Measurements from ENCODE around the gene PAQR6.

Gene PAQR6

GRCh38 chr1:156247460-156248322 lies at the start of gene PAQR6:
PAQR6 (minus strand) TSS chr1:156248056; CDS start chr1:156246731, 1,325 bp downstream.
- no peak for DNase-seq

DNA sequence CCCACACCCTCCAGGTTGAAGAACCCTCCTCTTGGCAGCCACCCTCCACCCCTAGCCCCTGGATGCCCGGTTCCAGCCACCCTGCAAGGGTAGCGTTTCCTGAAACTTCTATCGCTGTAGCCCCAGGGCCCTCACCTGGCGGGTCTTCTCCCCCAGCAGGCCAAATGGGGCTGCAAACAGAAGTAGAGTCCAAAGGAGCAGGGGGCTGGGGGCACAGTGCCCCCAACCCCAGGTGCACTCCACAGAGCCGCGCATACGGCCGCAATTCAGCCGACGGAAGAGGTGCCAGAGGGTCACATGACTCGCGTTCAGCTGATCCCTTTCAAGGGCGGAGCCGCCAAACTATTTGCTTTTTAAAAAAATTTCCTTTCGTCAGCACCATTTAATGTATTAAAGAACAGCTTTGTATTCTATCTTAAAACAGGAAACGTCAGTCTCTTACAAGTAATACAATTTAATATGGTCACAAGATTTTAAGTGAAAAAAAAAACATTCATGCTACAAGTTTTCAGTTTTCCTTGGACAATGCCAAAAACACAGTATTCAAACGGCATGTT lies 47.6 kb upstream of the PAQR6 start, which contains the start of gene GLMP:
Gene GLMP (minus strand): TSS at position 289 of the 557 bp plus-strand sequence. CDS start 34 bp downstream, at position 255.
- DNase-seq: peak; percentile 37 to 43

DNA sequence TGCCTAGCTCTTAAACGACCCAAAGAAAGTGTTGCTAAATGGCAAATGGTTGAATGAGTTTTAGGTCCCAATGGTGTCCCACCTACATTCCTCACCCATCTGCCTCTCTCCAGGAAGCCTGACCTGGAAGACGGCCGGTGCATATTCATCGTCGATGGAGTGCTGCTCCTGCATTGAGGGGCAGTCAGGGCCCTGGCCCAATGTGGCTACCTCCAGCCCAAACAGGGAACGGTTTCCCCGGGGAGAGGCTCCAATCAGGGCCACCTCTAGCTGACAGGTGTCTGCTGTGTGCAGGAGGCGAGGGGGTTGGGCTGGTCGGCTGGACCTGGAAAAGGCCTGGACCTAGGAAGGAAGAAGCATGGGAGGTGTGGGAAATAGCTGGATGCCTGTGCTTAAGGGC lies 46.0 kb upstream of the PAQR6 start:
- no peak for DNase-seq

- no peak for DNase-seq
Measured at GRCh38 chr1:156293098-156293434, 45.2 kb upstream of the PAQR6 start.

DNA sequence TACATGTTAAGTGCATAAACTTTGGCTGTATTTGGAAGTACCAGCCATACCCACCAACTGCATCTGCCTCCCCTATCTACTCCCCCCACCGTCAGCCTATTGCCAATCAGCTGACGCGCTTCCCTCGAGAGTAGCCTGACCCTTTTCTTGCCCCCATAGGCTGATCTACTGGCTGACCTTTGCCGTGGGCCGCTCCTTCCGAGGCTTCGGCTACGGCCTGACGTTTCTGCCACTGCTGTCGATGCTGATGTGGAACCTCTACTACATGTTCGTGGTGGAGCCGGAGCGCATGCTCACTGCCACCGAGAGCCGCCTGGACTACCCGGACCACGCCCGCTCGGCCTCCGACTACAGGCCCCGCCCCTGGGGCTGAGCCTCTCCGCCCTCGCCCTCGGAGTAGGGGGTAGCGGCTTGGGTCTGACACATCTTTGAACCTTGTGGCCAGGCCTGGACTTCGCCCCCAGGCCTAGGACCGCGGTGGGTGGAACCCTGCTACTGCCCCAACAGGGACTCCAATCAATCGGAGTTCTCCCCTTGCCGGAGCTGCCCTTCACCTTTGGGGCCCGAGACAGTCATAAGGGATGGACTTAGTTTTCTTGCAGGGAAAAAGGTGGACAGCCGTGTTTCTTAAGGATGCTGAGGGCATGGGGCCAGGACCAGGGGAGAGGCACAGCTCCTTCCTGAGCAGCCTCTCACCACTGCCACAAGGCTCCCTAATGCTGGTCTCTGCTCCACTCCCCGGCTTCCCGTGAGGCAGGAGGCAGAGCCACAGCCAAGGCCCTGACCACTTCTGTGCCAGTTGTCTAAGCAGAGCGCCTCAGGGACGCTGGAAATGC lies 43.6 kb upstream of the PAQR6 start:
- DNase-seq: no peak

- no peak for DNase-seq
Measured at GRCh38 chr1:156289857-156290256, 42.0 kb upstream of the PAQR6 start.

- DNase-seq: no peak
Measured at GRCh38 chr1:156286061-156286460, 38.2 kb upstream of the PAQR6 start.

DNA sequence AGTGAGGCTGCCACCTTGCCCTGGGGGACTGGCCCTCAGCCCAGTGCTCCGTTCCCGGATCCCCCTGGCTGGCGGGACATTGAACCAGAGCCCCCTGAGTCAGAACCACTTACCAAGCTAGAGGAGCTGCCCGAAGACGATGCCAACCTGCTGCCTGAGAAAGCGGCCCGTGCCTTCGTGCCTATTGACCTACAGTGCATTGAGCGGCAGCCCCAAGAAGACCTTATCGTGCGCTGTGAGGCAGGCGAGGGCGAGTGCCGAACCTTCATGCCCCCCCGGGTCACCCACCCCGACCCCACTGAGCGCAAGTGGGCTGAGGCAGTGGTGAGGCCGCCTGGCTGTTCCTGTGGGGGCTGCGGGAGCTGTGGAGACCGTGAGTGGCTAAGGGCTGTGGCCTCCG lies 37.6 kb upstream of the PAQR6 start:
- DNase-seq: no peak

DNA sequence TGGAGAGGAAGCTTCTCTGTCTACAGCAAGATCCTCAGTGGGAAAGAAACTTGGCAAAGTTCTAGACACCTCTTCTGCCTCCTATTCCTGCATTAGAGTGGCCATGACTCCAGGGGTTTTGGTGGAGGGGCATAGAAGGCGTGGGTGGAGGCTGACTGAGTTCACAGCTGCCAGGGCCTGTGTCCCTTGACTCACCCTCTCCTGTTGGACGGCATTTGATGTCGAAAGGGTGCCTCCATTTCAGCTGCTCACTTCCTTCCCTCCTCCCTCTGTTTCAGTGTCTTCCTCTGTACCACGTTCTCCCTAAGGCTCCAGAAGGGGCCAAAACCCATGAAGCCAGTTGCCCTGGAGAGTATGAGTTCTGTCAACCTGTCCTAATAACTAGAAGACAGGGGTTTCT lies 36.9 kb upstream of the PAQR6 start:
- DNase-seq: no peak

- DNase-seq: no peak
Measured at GRCh38 chr1:156284112-156284511, 36.3 kb upstream of the PAQR6 start, which contains the start of gene TMEM79. TMEM79 (plus strand) TSS chr1:156284325; CDS start chr1:156285227, 902 bp downstream.

GRCh38 chr1:156283521-156283920 lies 35.7 kb upstream of the PAQR6 start:
- DNase-seq: no peak

- peak; percentile 95 for DNase-seq
Measured at GRCh38 chr1:156282479-156283222, 34.8 kb upstream of the PAQR6 start, which contains the start of gene SMG5. SMG5 (minus strand) TSS chr1:156282825; CDS start chr1:156282680, 145 bp downstream.

DNA sequence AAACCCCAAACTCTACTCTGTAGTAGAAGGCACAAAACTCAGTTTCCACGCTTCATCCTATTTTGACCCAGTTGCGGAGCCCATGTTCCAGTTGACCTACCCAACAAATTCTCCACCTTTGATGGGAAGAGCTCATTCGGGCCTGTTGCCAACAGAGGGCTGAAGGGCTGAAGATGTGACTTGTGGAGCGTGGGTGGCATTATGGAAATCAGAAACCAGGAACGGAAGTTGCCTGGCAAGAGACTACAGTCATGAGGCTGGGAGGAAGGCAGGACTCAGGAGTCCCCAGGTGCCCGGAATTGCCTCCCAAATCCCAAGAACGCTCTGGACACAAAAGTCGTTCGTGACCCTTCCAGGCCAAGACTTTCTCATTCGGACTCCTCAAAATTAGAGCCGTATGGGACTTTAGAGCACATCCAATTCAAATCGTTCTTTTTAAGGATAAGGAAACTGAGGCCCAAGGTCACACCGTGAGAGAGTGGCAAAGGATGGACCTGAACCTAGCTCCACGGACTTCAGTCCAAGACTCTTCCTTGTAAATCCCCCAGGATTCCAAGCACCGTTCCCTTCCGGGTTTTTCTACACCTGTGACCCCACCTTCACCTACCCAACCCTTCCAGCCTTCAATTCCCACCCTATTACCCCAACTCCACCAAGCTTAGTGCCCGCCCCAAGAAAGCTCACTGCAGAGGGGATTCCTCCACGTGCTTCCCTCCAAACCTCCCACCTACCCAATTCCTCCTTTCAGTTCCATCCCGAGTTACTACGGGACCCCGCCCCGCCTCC lies 34.0 kb upstream of the PAQR6 start:
- DNase-seq: peak; percentile 18 to 26

DNA sequence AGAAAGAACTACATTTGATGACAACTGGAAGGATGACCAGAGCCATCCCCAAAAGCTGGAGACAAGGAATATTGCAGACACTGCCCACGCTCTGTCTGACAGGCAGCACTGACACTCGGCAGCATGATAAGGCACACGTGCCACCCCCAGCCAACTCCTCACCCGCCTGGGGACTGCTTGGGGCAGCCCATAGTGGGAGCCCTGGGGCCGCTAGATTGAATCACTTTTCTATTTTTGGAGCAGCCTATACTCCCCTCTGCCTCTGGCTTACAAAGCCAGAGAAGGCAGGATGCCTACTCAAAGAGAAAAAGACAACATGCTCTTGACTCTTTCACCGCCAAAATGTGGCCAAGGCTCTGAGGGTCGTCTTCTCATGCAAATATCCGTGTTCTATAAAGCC lies 33.4 kb upstream of the PAQR6 start:
- DNase-seq: peak; percentile 15 to 30

DNA sequence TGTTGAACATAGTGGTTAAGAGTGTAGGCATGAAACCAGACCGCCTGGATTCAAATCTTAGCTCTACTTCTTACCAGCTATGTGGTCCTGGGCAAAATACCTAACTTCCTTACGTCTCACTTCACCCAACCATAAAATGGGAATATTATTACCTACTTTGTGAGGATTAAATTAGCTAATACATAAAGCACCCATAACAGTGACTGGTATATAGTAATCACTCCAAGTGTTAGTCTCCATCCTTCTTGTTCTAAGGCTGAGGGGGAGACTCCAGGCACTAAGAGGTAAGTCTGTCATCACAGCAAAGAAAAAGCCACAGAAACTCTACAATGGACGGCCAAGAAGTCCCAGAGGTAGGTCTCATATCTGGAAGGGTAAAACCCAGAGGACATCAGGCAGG lies 32.0 kb upstream of the PAQR6 start:
- no peak for DNase-seq

- no peak for DNase-seq
Measured at GRCh38 chr1:156276966-156277381, 29.1 kb upstream of the PAQR6 start.

- DNase-seq: no peak
Measured at GRCh38 chr1:156276532-156276931, 28.7 kb upstream of the PAQR6 start.

GRCh38 chr1:156270314-156270713 lies 22.5 kb upstream of the PAQR6 start:
- no peak for DNase-seq

GRCh38 chr1:156268336-156268735 lies 20.5 kb upstream of the PAQR6 start:
- DNase-seq: no peak

- no peak for DNase-seq
Measured at GRCh38 chr1:156266051-156266450, 18.2 kb upstream of the PAQR6 start.

DNA sequence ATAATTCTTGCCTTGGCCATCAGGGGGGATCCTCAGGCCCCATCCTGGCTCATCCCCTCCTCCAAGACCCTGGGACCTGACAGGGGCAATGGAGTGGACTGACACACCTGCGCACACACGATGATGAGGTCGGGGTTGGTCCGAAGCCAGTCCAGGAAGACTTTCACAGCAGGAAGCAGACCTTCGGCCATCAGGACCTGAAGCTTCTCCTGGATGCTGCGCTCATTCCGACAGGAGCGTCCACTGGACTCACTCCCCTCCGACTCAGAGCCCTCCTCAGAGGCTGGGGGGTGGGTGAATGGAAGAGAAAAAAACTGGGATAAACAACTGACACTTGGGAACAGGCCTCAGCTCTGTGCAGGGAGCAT lies 15.4 kb upstream of the PAQR6 start:
- DNase-seq: no peak

Data from activated CD4-positive, alpha-beta T cell treated with anti-CD3 and anti-CD28 coated beads for 4 hours (primary cell).